Left lung (tissue), 10 donors: ENCODE measurements around the gene R3HDM4. TPM values are rescaled to one million over a fixed set of nuclear protein-coding genes. Genes with fewer than 3 reads are reported as not detected.

ENCODE experiments used
- ATAC-seq: fragments of 200-7000 bp; cut with Tn5 transposase; one replicate; pipeline ENCODE4 v1.9.1; 2020; ENCODE audit warnings: moderate library complexity
- DNase-seq, 4 donors: peaks; one replicate each; pipeline ENCODE4 v3.0.0-alpha.2; 2013 to 2020
- H3K27ac ChIP-seq, 2 donors: fragments of 200-600 bp; sonication (generic) in 1 of 2; one replicate each; pipeline versions ENCODE4 v1.5.0 to v1.8.0; 2020 to 2021
- H3K27me3 ChIP-seq, 2 donors: fragments of 200-600 bp; sonication (generic) in 1 of 2; one replicate each; pipeline versions ENCODE4 v1.5.0 to v1.8.0; 2020 to 2021
- H3K36me3 ChIP-seq, 2 donors: fragments of 200-600 bp; sonication (generic) in 1 of 2; one replicate each; pipeline versions ENCODE4 v1.5.0 to v1.8.0; 2020 to 2021
- H3K4me1 ChIP-seq, 2 donors: fragments of 200-600 bp; one replicate each; pipeline ENCODE4 v1.8.0; 2021
- H3K4me3 ChIP-seq, 2 donors: fragments of 200-600 bp; sonication (generic) in 1 of 2; one replicate each; pipeline versions ENCODE4 v1.5.0 to v1.8.0; 2020 to 2021; ENCODE audit warnings: mild to moderate bottlenecking in 1 of 2
- H3K9me3 ChIP-seq, 2 donors: fragments of 200-600 bp; sonication (generic) in 1 of 2; one replicate each; pipeline versions ENCODE4 v1.5.0 to v1.8.0; 2020 to 2021
- intact Hi-C, 2 donors: fragments of 100-400 bp; cut with DNase I; formaldehyde crosslinking; loops; one replicate each; pipeline versions ENCODE4 v1.11.2 to v1.14.2; 2022
- polyA plus RNA-seq, 6 donors: library from polyadenylated mRNA; unstranded; fragments of 120-200 nt; gene quantifications; one replicate each; pipeline ENCODE4 v1.2.1, GENCODE V29; 2013; ENCODE audit not compliant: insufficient read length in 6 of 6
- total RNA-seq, 2 donors: library from RNA; stranded (reverse); fragmentation: NEBNext Ultra II Directional; extraction: Animal tissue kit (Norgen Biotek cat#: 25700); gene quantifications; one replicate each; pipeline ENCODE4 v1.2.1, GENCODE V29; 2021
- TF ChIP-seq, protein P1 (sequence below), 2 donors: fragments of 200-600 bp; sonication (generic) in 1 of 2; IDR thresholded peaks; one replicate each; pipeline versions ENCODE4 v1.5.0 to v1.8.0; 2021; ENCODE audit warnings: antibody characterized with exemption in 2 of 2
- donor health status: DM: no; HTN: yes; CAD: no.
- donor health status: DM: no; HTN: no; CAD: no.

R3HDM4 gene
- total and polyA plus RNA-seq, 8 donors, result 28.8 to 66.3 (median 39.0) TPM

DNA sequence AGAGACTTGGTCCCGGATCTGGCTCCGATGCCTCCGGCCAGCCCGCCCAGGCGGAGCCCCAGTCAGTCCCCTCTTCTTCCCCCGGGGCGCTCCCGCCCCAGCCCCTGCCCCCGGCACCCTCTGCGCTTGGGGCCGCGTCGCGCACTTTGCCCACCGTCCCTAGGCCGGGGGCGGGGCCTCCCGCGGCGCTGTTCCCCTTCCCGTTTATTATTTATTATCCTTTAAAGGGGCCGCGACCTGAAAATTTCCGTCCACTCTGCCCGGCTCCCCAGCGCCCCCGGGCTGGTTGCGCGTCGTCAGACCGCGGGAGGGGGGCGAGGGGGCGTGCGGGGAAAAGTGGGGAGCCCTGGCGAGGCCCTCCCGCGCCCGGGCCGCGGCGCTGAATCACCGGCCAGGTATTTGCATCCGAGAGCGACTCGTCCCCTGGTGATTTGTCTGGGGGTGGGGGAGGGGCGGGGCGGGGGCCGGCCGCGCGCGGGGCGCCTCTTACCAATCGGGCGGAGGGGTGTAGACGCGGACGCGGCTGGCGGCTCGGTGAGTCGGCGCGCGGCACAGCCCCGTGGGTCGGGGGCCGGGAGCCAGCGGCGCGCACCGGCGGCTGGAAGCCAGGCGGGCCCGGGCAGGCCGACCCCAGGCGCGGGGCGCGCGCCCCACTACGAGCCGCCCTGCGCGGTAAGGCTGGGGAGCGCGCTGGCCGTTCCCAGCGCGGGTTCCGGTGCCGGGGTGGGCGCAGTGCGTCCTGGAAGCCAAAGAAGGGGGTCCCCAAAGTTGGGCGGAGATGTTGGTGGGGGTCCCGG lies 12.7 kb upstream of the R3HDM4 start, which contains the start of gene ARID3A:
Gene ARID3A, plus strand, starts transcription at position 510 of the 797 bp plus-strand sequence. CDS start 3,494 bp downstream, outside the sequence.
- DNase-seq (peak; percentile 82 to 93 (median 88)), ATAC-seq (peak; percentile 83)
- TF ChIP-seq, protein P1, sequence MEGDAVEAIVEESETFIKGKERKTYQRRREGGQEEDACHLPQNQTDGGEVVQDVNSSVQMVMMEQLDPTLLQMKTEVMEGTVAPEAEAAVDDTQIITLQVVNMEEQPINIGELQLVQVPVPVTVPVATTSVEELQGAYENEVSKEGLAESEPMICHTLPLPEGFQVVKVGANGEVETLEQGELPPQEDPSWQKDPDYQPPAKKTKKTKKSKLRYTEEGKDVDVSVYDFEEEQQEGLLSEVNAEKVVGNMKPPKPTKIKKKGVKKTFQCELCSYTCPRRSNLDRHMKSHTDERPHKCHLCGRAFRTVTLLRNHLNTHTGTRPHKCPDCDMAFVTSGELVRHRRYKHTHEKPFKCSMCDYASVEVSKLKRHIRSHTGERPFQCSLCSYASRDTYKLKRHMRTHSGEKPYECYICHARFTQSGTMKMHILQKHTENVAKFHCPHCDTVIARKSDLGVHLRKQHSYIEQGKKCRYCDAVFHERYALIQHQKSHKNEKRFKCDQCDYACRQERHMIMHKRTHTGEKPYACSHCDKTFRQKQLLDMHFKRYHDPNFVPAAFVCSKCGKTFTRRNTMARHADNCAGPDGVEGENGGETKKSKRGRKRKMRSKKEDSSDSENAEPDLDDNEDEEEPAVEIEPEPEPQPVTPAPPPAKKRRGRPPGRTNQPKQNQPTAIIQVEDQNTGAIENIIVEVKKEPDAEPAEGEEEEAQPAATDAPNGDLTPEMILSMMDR (IDR thresholded peaks at IDR 0.05), result no peak
- Histone ChIP-seq H3K27ac (peak within 1 kb of the TSS; percentile 84 to 98), H3K27me3 (peaks cover 7 to 8% of the 10 kb centered on the region in 2 donors), H3K4me1 (peaks cover 5 to 54% of the 10 kb centered on the region in 2 donors), H3K36me3 (peaks cover 0 to 18% of the 10 kb centered on the region in 2 donors), H3K4me3 (peak within 1 kb of the TSS; percentile 79 to 94), H3K9me3 (no peaks in the 10 kb centered on the region)
- intact Hi-C loops, result loop anchor here in 1 of 2 donors (2.0 kb wide), 1 partner anchor 57 kb away; no protein-coding TSS in a partner anchor

GRCh38 chr19:925087-925525 lies 12.1 kb upstream of the R3HDM4 start:
- peak overlapping the region; percentile 79 to 94 for H3K4me3 ChIP-seq
- no peak for DNase-seq
- TF ChIP-seq, protein P1 (IDR thresholded peaks at IDR 0.05), result no peak
- no peaks in the 10 kb centered on the region for H3K9me3 ChIP-seq
- H3K27me3 ChIP-seq, result peaks cover 13 to 14% of the 10 kb centered on the region in 2 donors
- H3K36me3 ChIP-seq, result peaks cover 0 to 11% of the 10 kb centered on the region in 2 donors
- intact Hi-C loops, result no loop called here
- peaks cover 5 to 61% of the 10 kb centered on the region in 2 donors for H3K4me1 ChIP-seq
- peak; percentile 65 for ATAC-seq
- H3K27ac ChIP-seq, result peak overlapping the region; percentile 84 to 98

DNA sequence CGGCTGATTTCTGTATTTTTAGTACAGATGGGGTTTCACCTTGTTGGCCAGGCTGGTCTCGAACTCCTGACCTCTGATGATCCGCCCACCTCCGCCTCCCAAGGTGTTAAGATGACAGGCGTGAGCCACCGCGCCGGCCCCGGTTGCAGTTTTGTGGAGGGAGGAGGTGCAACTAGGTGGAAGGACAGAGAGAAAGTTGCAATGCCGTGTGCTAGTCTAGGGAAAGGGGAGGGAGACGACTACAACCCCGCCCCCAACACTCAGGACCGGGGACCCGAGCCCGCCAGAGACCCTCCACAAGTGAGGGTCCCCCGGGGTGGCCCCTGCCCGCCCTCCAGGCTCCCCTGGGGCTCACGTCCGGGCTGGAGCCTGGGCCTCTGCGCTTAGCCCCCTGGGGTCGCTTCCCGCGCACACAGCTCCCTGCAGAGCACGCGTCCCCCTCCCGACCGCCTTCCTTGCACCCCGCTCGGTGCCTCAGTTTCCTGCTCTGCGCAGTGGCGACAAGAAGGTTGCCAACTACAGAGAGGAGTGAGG lies 11.6 kb upstream of the R3HDM4 start:
- Histone ChIP-seq H3K27me3 (peaks cover 18 to 19% of the 10 kb centered on the region in 2 donors), H3K36me3 (peaks cover 0 to 7% of the 10 kb centered on the region in 2 donors), H3K9me3 (no peaks in the 10 kb centered on the region), H3K4me3 (peak overlapping the region; percentile 79 to 94), H3K4me1 (peaks cover 5 to 66% of the 10 kb centered on the region in 2 donors), H3K27ac (peak overlapping the region in 1 of 2 donors; percentile 98)
- intact Hi-C loops, result loop anchor here in 1 of 2 donors (5.0 kb wide), 1 partner anchor 58 kb away; the partner anchor contains the start of gene WDR18
- ATAC-seq (no peak), DNase-seq (no peak)
- TF ChIP-seq, protein P1 (IDR thresholded peaks at IDR 0.05), result no peak

GRCh38 chr19:920051-920864 lies 7.2 kb upstream of the R3HDM4 start:
- peaks cover 17 to 76% of the 10 kb centered on the region in 2 donors for H3K4me1 ChIP-seq
- no peak for DNase-seq
- no peaks in the 10 kb centered on the region for H3K36me3 ChIP-seq
- peaks cover 45 to 56% of the 10 kb centered on the region in 2 donors for H3K27me3 ChIP-seq
- H3K27ac ChIP-seq, result no peak overlapping the region
- intact Hi-C loops, result loop anchor here in 1 of 2 donors (5.0 kb wide), 1 partner anchor 62 kb away; the partner anchor contains the start of gene WDR18
- no peaks in the 10 kb centered on the region for H3K9me3 ChIP-seq
- no peak for ATAC-seq
- peak overlapping the region in 1 of 2 donors; percentile 22 for H3K4me3 ChIP-seq
- TF ChIP-seq, protein P1 (IDR thresholded peaks at IDR 0.05), result no peak
